Fibroblast of pulmonary artery (primary cell): ENCODE results near the gene AMN.

Experiments
- DNase-seq: peaks from one replicate; pipeline ENCODE4 v3.0.0-alpha.2; 2010; ENCODE audit warnings: low read depth
- H3K4me3 ChIP-seq: replicated peaks from 2 replicates; pipeline ENCODE4 v1.5.1; 2011; ENCODE audit warnings: low read depth, mild to moderate bottlenecking, control low read depth, low read length, moderate library complexity
- CTCF ChIP-seq: IDR thresholded peaks from 2 replicates; pipeline ENCODE4 v1.5.1; 2011; ENCODE audit warnings: mild to moderate bottlenecking, control low read depth, low read length, inconsistent platforms; ENCODE audit errors: missing control alignments

The AMN gene

GRCh38 chr14:102882226-102882906 lies 40.1 kb upstream of the AMN start:
- H3K4me3 ChIP-seq: no peak overlapping the region
- no peak for DNase-seq
- TF ChIP-seq CTCF: no peak

- no peak overlapping the region for H3K4me3 ChIP-seq
- no peak for TF ChIP-seq CTCF
- DNase-seq: no peak
Measured at GRCh38 chr14:102883089-102883541, 39.3 kb upstream of the AMN start.

GRCh38 chr14:102883554-102883953 lies 38.9 kb upstream of the AMN start:
- no peak for DNase-seq
- no peak for TF ChIP-seq CTCF
- no peak overlapping the region for H3K4me3 ChIP-seq

GRCh38 chr14:102885737-102886447 lies 36.6 kb upstream of the AMN start:
- no peak for DNase-seq

GRCh38 chr14:102888748-102889147 lies 33.7 kb upstream of the AMN start:
- no peak for TF ChIP-seq CTCF

More at GRCh38 chr14:102885737-102886447, 36.6 kb upstream of the AMN start:
- H3K4me3 ChIP-seq: no peak overlapping the region
- TF ChIP-seq CTCF: no peak

GRCh38 chr14:102889615-102890014 lies 32.8 kb upstream of the AMN start:
- DNase-seq: no peak
- H3K4me3 ChIP-seq: no peak overlapping the region
- TF ChIP-seq CTCF: no peak

More at GRCh38 chr14:102888748-102889147, 33.7 kb upstream of the AMN start:
- H3K4me3 ChIP-seq: no peak overlapping the region
- DNase-seq: no peak
